GM19324 (cell line): Measurements from ENCODE around the gene CHPF2.
A peak's percentile ranks its signal among the peaks of the same experiment; 100 is the strongest.

Source experiments
- ATAC-seq: cut with Tn5 transposase; IDR thresholded peaks from one replicate; pipeline ENCODE4 v1.9.1; 2021; ENCODE audit warnings: mild to moderate bottlenecking, moderate library complexity; ENCODE audit not compliant: unreplicated experiment, low FRiP score

Gene CHPF2

GRCh38 chr7:151232091-151232916 lies at the start of gene CHPF2:
Gene CHPF2, plus strand, starts transcription at chr7:151232483. Its CDS starts 1,529 bp downstream, at chr7:151234012.
- ATAC-seq = peak; percentile 94

- ATAC-seq = no peak
Observed at GRCh38 chr7:151185762-151186639, 46.3 kb upstream of the CHPF2 start.

GRCh38 chr7:151186640-151187408 lies 45.5 kb upstream of the CHPF2 start, which contains the start of gene ASB10:
Gene ASB10, minus strand, starts transcription at chr7:151187250. Its CDS starts 120 bp downstream, at chr7:151187130.
- ATAC-seq = no peak

- ATAC-seq = no peak
Observed at GRCh38 chr7:151187409-151188251, 44.7 kb upstream of the CHPF2 start.

- no peak for ATAC-seq
Observed at GRCh38 chr7:151188252-151188542, 44.1 kb upstream of the CHPF2 start.

GRCh38 chr7:151189038-151189437 lies 43.2 kb upstream of the CHPF2 start:
- no peak for ATAC-seq

- no peak for ATAC-seq
Observed at GRCh38 chr7:151191544-151191943, 40.7 kb upstream of the CHPF2 start.

GRCh38 chr7:151192002-151192539 lies 40.2 kb upstream of the CHPF2 start:
- ATAC-seq = no peak

- no peak for ATAC-seq
Observed at GRCh38 chr7:151193203-151193978, 38.9 kb upstream of the CHPF2 start.

GRCh38 chr7:151194188-151194587 lies 38.1 kb upstream of the CHPF2 start:
- no peak for ATAC-seq

- no peak for ATAC-seq
Observed at GRCh38 chr7:151195616-151196450, 36.5 kb upstream of the CHPF2 start.

GRCh38 chr7:151197932-151198331 lies 34.4 kb upstream of the CHPF2 start:
- ATAC-seq = no peak

- ATAC-seq = no peak
Observed at GRCh38 chr7:151198945-151199848, 33.1 kb upstream of the CHPF2 start.

GRCh38 chr7:151201344-151201743 lies 30.9 kb upstream of the CHPF2 start:
- ATAC-seq = no peak

- no peak for ATAC-seq
Observed at GRCh38 chr7:151201751-151202150, 30.5 kb upstream of the CHPF2 start.

GRCh38 chr7:151202836-151203235 lies 29.4 kb upstream of the CHPF2 start:
- ATAC-seq = no peak
